Liver (tissue), 9 donors: ENCODE measurements around the gene HOXB8. TPM values are rescaled to one million over a fixed set of nuclear protein-coding genes. Genes with fewer than 3 reads are reported as not detected.

Source experiments
- DNase-seq: peaks from one replicate; pipeline ENCODE4 v3.0.0-alpha.2; 2017; ENCODE audit warnings: low spot score
- H3K27ac ChIP-seq, 2 donors: one replicate each; pipeline ENCODE4 v1.7.0; 2013; ENCODE audit warnings: inconsistent platforms in 2 of 2, low read length in 2 of 2, control low read depth in 1 of 2, low read depth in 1 of 2, mild to moderate bottlenecking in 1 of 2
- H3K27me3 ChIP-seq, 4 donors: one replicate each; pipeline versions ENCODE4 v1.6.1 to v1.7.0; 2013; ENCODE audit warnings: low read length in 3 of 4, inconsistent platforms in 1 of 4, mild to moderate bottlenecking in 1 of 4, moderate library complexity in 1 of 4; ENCODE audit not compliant: control insufficient read depth in 4 of 4, insufficient read depth in 4 of 4
- H3K36me3 ChIP-seq, 4 donors: one replicate each; pipeline versions ENCODE4 v1.6.1 to v1.7.0; 2013; ENCODE audit warnings: low read length in 3 of 4, mild to moderate bottlenecking in 3 of 4, low read depth in 1 of 4, moderate library complexity in 1 of 4; ENCODE audit not compliant: control insufficient read depth in 4 of 4, insufficient read depth in 3 of 4
- H3K4me1 ChIP-seq, 4 donors: one replicate each; pipeline versions ENCODE4 v1.6.1 to v1.7.0; 2013; ENCODE audit warnings: low read length in 3 of 4, mild to moderate bottlenecking in 3 of 4, moderate library complexity in 1 of 4; ENCODE audit not compliant: control insufficient read depth in 4 of 4, insufficient read depth in 4 of 4
- H3K4me3 ChIP-seq, 3 donors: one replicate each; pipeline versions ENCODE4 v1.6.1 to v1.7.0; 2013; ENCODE audit warnings: low read length in 3 of 3, control low read depth in 1 of 3, low read depth in 1 of 3, mild to moderate bottlenecking in 1 of 3
- H3K9ac ChIP-seq, 2 donors: one replicate each; pipeline ENCODE4 v1.7.0; 2013; ENCODE audit warnings: low read length in 2 of 2, mild to moderate bottlenecking in 2 of 2, moderate library complexity in 2 of 2, control low read depth in 1 of 2, low read depth in 1 of 2
- H3K9me3 ChIP-seq, 4 donors: one replicate each; pipeline versions ENCODE4 v1.6.1 to v1.7.0; 2013; ENCODE audit warnings: low read length in 3 of 4; ENCODE audit not compliant: control insufficient read depth in 4 of 4
- CTCF ChIP-seq: fragments of 150-350 bp; IDR thresholded peaks from 2 replicates; pipeline ENCODE4 v1.5.1; 2017; ENCODE audit warnings: improper control_type of control experiment, low read depth, low read length; ENCODE audit not compliant: missing input control
- EGR1 ChIP-seq, 2 donors: IDR thresholded peaks; 2 replicates each; pipeline ENCODE4 v1.6.1; 2016 to 2018; ENCODE audit warnings: antibody characterized with exemption in 2 of 2, low read depth in 2 of 2
- FOXA1 ChIP-seq: IDR thresholded peaks from 2 replicates; pipeline ENCODE4 v1.6.1; 2016; ENCODE audit warnings: antibody characterized with exemption
- FOXA2 ChIP-seq: IDR thresholded peaks from 2 replicates; pipeline ENCODE4 v1.6.1; 2016; ENCODE audit warnings: antibody characterized with exemption
- GABPA ChIP-seq, 2 donors: IDR thresholded peaks in 1 of 2; conservative IDR thresholded peaks in 1 of 2; 2 replicates each; pipeline ENCODE4 v1.6.1; 2016; ENCODE audit warnings: antibody characterized with exemption in 2 of 2, mild to moderate bottlenecking in 1 of 2, moderate library complexity in 1 of 2
- HNF4A ChIP-seq, 2 donors: conservative IDR thresholded peaks; 2 replicates each; pipeline ENCODE4 v1.6.1; 2016; ENCODE audit warnings: antibody characterized with exemption in 2 of 2, mild to moderate bottlenecking in 2 of 2
- HNF4G ChIP-seq: IDR thresholded peaks from 2 replicates; pipeline ENCODE4 v1.6.1; 2016; ENCODE audit warnings: antibody characterized with exemption
- JUND ChIP-seq, 2 donors: IDR thresholded peaks; 2 replicates each; pipeline ENCODE4 v1.6.1; 2016; ENCODE audit warnings: antibody characterized with exemption in 2 of 2
- MAX ChIP-seq: IDR thresholded peaks from 2 replicates; pipeline ENCODE4 v1.6.1; 2016; ENCODE audit warnings: antibody characterized with exemption
- NR2F2 ChIP-seq: IDR thresholded peaks from 2 replicates; pipeline ENCODE4 v1.6.1; 2016; ENCODE audit warnings: antibody characterized with exemption
- RAD21 ChIP-seq, 2 donors: IDR thresholded peaks; 2 replicates each; pipeline ENCODE4 v1.6.1; 2016; ENCODE audit warnings: antibody characterized with exemption in 2 of 2, mild to moderate bottlenecking in 2 of 2
- REST ChIP-seq: IDR thresholded peaks from 2 replicates; pipeline ENCODE4 v1.6.1; 2016; ENCODE audit warnings: antibody characterized with exemption, mild to moderate bottlenecking
- RXRA ChIP-seq, 2 donors: IDR thresholded peaks; 2 replicates each; pipeline ENCODE4 v1.6.1; 2017 to 2018; ENCODE audit warnings: antibody characterized with exemption in 2 of 2, mild to moderate bottlenecking in 1 of 2
- SP1 ChIP-seq: IDR thresholded peaks from 2 replicates; pipeline ENCODE4 v1.6.1; 2018; ENCODE audit warnings: antibody characterized with exemption, mild to moderate bottlenecking
- TAF1 ChIP-seq: conservative IDR thresholded peaks from 2 replicates; pipeline ENCODE4 v1.6.1; 2016; ENCODE audit warnings: antibody characterized with exemption, mild to moderate bottlenecking
- YY1 ChIP-seq: IDR thresholded peaks from 2 replicates; pipeline ENCODE4 v1.6.1; 2016; ENCODE audit warnings: antibody characterized with exemption, mild to moderate bottlenecking
- ZBTB33 ChIP-seq: IDR thresholded peaks from 2 replicates; pipeline ENCODE4 v1.6.1; 2016; ENCODE audit warnings: antibody characterized with exemption
- WGBS: extraction: QIAGEN DNeasy Blood & Tissue Kit; methylation state at CpG from one replicate; pipeline ENCODE4 v1.1.7; 2013; 5-methylcytosine and 5-hydroxymethylcytosine counted together
- polyA plus RNA-seq, 2 donors: library from polyadenylated mRNA; stranded (reverse) in 1 of 2; unstranded in 1 of 2; fragments of 200-250 nt in 1 of 2; fragments of >200 nt in 1 of 2; fragmentation: Nextera tagmentation in 1 of 2; extraction: Ambion mirVana in 1 of 2; gene quantifications; one replicate each; pipeline versions ENCODE4 v1.2.1 to v1.2.3, GENCODE V29; 2013 to 2015
- total RNA-seq, 2 donors: library from RNA; depleted of rRNA; stranded (reverse); fragments of >200 nt; gene quantifications; one replicate each; pipeline ENCODE4 v1.2.3, GENCODE V29; 2014
- TF ChIP-seq, protein P1 (sequence below): IDR thresholded peaks from 2 replicates; pipeline ENCODE4 v1.6.1; 2016; ENCODE audit warnings: antibody characterized with exemption
- donor health status: healthy.
- donor health status: healthy.
- donor health status: healthy.
- donor health status: healthy.
- donor health status: healthy.

Gene HOXB8
- total and polyA plus RNA-seq, 4 donors = not detected

DNA sequence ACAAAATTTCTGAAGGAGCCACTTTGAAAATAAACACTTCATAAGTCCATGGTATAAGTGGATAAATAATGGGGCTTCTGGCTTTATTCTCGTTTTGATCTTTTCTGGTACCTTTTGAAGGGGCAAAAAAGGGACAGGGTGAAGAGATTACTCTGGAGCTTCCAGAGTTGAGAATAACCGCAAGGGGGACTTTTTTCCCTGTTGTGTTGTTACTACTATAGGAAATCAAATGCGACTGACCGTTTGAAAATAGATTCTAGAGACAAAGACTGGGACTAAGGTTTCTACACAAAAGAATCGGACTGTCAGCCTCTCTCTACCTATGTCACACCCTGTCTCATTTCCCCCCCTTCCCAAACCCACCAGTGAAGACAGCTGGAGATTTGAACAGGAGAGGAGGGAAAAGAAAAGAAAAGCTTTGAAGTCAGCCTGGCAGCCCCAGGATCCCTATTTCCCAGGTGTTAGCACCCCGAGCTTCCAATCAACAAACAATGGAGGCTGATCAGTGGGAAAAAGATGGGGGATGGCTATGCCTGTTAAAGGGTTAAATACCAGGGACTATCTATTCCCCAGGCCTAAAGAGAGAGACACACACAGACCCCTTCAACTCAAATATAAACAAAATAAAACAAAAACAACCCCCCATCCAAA lies 45.3 kb downstream of the HOXB8 start (continued):
- TF ChIP-seq ZBTB33 = no peak
- no peak for TF ChIP-seq RXRA (IDR thresholded peaks at IDR 0.05)

DNA sequence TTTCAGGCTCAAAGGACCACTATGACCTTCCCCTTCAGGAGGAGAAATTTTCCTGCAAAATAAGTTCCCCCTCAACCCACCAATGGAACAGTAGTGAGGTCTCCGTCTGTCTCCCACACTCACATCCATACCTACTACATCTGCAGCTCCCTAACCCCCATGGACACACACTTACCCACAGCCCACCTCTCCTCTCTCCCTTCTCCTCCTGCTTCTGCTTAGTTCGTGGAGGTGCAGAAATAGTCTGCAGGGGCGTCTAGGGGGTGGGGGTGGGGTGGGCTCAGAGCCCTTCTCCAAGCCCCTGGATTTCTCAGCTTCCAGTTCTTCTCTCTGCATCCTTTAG lies 45.9 kb downstream of the HOXB8 start:
- TF ChIP-seq SP1 (no peak), RXRA (IDR thresholded peaks at IDR 0.05) (no peak), GABPA (IDR thresholded peaks at IDR 0.05 in 1 of 2, conservative IDR thresholded peaks at IDR 0.05 in 1 of 2) (no peak), NR2F2 (no peak), HNF4G (no peak), ZBTB33 (no peak), FOXA1 (no peak), JUND (IDR thresholded peaks at IDR 0.05) (no peak), TAF1 (no peak), REST (no peak), HNF4A (conservative IDR thresholded peaks at IDR 0.05) (no peak), RAD21 (IDR thresholded peaks at IDR 0.05) (no peak), YY1 (no peak), EGR1 (IDR thresholded peaks at IDR 0.05; ENCODE audit: low read depth in 2 of 2) (no peak), MAX (no peak), CTCF (no peak), FOXA2 (no peak)
- TF ChIP-seq, protein P1, sequence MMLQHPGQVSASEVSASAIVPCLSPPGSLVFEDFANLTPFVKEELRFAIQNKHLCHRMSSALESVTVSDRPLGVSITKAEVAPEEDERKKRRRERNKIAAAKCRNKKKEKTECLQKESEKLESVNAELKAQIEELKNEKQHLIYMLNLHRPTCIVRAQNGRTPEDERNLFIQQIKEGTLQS = no peak
- H3K9me3 ChIP-seq = no peaks in the 10 kb centered on the region
- DNase-seq = no peak
- peak overlapping the region in 1 of 3 donors; percentile 5 for H3K4me3 ChIP-seq
- peaks cover 0 to 2% (median 0%) of the 10 kb centered on the region in 4 donors for H3K4me1 ChIP-seq
- H3K9ac ChIP-seq = peak overlapping the region in 1 of 2 donors; percentile 36
- H3K27ac ChIP-seq = no peak overlapping the region
- H3K27me3 ChIP-seq = peaks cover 0 to 38% (median 9%) of the 10 kb centered on the region in 4 donors
- WGBS = 21% methylated on average over 3 of the region's 3 CpGs
- H3K36me3 ChIP-seq = no peaks in the 10 kb centered on the region
